RWPE1 (cell line): Measurements from ENCODE around the gene SH3RF1.

Source experiments
- CTCF ChIA-PET: fragments of 350-600 bp; sonication (Branson Sonifier 250); formaldehyde crosslinking; extraction: SDS; loops from one replicate; lab custom pipeline; 2021; lab: Yijun Ruan, JAX
- POLR2A ChIA-PET: fragments of 400-600 bp; formaldehyde crosslinking; extraction: SDS; loops from one replicate; lab custom pipeline; 2020; ENCODE audit warnings: antibody characterized with exemption; ENCODE audit not compliant: low non-redundant PET; lab: Yijun Ruan, JAX
- DNase-seq: peaks from one replicate; pipeline ENCODE4 v3.0.0; 2012; ENCODE audit warnings: low spot score
- H3K27ac ChIP-seq: fragments of 450-650 bp; 2 replicates; pipeline ENCODE4 v1.5.1; 2017
- CTCF ChIP-seq: fragments of 450-650 bp; conservative IDR thresholded peaks from 2 replicates; pipeline ENCODE4 v1.5.1; 2017; ENCODE audit warnings: low read depth, mild to moderate bottlenecking

SH3RF1 gene

GRCh38 chr4:169263791-169264392 is 6.9 kb downstream of the SH3RF1 start:
- no peak for TF ChIP-seq CTCF
- ChIA-PET CTCF (no interaction called here), POLR2A (no interaction called here)
- no peak for DNase-seq
- no peak overlapping the region for H3K27ac ChIP-seq

GRCh38 chr4:169260217-169260866 is 10.4 kb downstream of the SH3RF1 start:
- POLR2A ChIA-PET, result no interaction called here
- DNase-seq, result no peak
- CTCF ChIA-PET, result interaction anchor here (0.6 kb wide), 1 partner anchor 10 kb away, joined by 5 read pairs; the partner anchor contains the start of gene SH3RF1
- H3K27ac ChIP-seq, result no peak overlapping the region
- TF ChIP-seq CTCF, result no peak

- no peak for TF ChIP-seq CTCF
- ChIA-PET POLR2A (no interaction called here), CTCF (interaction anchor here (0.6 kb wide), 1 partner anchor 180 kb away, joined by 3 read pairs; no protein-coding TSS in a partner anchor)
- DNase-seq, result no peak
- H3K27ac ChIP-seq, result no peak overlapping the region
Measured at GRCh38 chr4:169259271-169259670, 11.5 kb downstream of the SH3RF1 start.

GRCh38 chr4:169258141-169258540 is 12.6 kb downstream of the SH3RF1 start:
- CTCF ChIA-PET, result no interaction called here
- TF ChIP-seq CTCF, result no peak
- no peak for DNase-seq
- H3K27ac ChIP-seq, result no peak overlapping the region
- POLR2A ChIA-PET, result no interaction called here

GRCh38 chr4:169256856-169257761 is 13.6 kb downstream of the SH3RF1 start:
- H3K27ac ChIP-seq, result no peak overlapping the region
- DNase-seq, result no peak
- POLR2A ChIA-PET, result no interaction called here
- no peak for TF ChIP-seq CTCF
- CTCF ChIA-PET, result no interaction called here

- no peak overlapping the region for H3K27ac ChIP-seq
- ChIA-PET POLR2A (no interaction called here), CTCF (no interaction called here)
- no peak for TF ChIP-seq CTCF
- DNase-seq, result no peak
Measured at GRCh38 chr4:169256101-169256612, 14.6 kb downstream of the SH3RF1 start.
